GM13976 (cell line): ENCODE results near the gene ADAM17.
A peak's percentile ranks its signal among the peaks of the same experiment; 100 is the strongest.
"Not testable (repeated sequence)": the region's sequence is repeated elsewhere in the genome, so short reads cannot be mapped to it uniquely, and the experiment has no call there.

Experiments used
- DNase-seq: peaks from one replicate; pipeline ENCODE4 v3.0.0; 2012; ENCODE audit warnings: low spot score
- CTCF ChIP-seq: IDR thresholded peaks from 2 replicates; pipeline ENCODE4 v1.5.1; 2012; ENCODE audit warnings: borderline replicate concordance, mild to moderate bottlenecking; ENCODE audit not compliant: insufficient read depth; ENCODE audit errors: extremely low read depth, missing control alignments, control extremely low read depth
- in situ Hi-C: fragments of 300-500 bp; cut with MboI; formaldehyde crosslinking; loops from one replicate; pipeline ENCODE4 v1.12.0; 2022; ENCODE audit warnings: low sequenced_read_pairs, mixed read lengths, inconsistent platforms; ENCODE audit not compliant: unreplicated experiment

The ADAM17 gene

GRCh38 chr2:9565436-9566153 lies 10.0 kb upstream of the ADAM17 start:
- DNase-seq, result no peak
- in situ Hi-C loops, result no loop called here
- no peak for TF ChIP-seq CTCF

- TF ChIP-seq CTCF, result no peak
- DNase-seq, result no peak
- in situ Hi-C loops, result no loop called here
These were observed 5.0 kb upstream of the ADAM17 start for GRCh38 chr2:9560628-9561027.

GRCh38 chr2:9558948-9559381 lies 3.3 kb upstream of the ADAM17 start:
- in situ Hi-C loops, result no loop called here
- DNase-seq, result peak; percentile 32
- no peak for TF ChIP-seq CTCF

GRCh38 chr2:9556121-9556743 lies 602 bp upstream of the ADAM17 start:
- no peak for TF ChIP-seq CTCF
- in situ Hi-C loops, result no loop called here
- no peak for DNase-seq

- in situ Hi-C loops, result no loop called here
- TF ChIP-seq CTCF, result no peak
- no peak for DNase-seq
These were observed 721 bp downstream of the ADAM17 start for GRCh38 chr2:9554921-9555296.

GRCh38 chr2:9552219-9553178 lies 3.1 kb downstream of the ADAM17 start:
- TF ChIP-seq CTCF, result no peak
- DNase-seq, result peak; percentile 47
- in situ Hi-C loops, result no loop called here

- in situ Hi-C loops, result not testable (repeated sequence)
- DNase-seq, result peak; percentile 36
These were observed 4.7 kb downstream of the ADAM17 start for GRCh38 chr2:9550859-9551391.
